ENCODE measurements around the gene SETD2. TPM values are rescaled to one million over a fixed set of nuclear protein-coding genes. Genes with fewer than 3 reads are reported as not detected.

Gene SETD2
- total and polyA plus RNA-seq, 2 donors (not counting 1 experiment from before 2014, with no cell fraction given), result 22.5 to 35.3 TPM

GRCh38 chr3:47009225-47010110, 154.4 kb downstream of the SETD2 start:
- Histone ChIP-seq H3K79me2 (ENCODE audit: control insufficient read depth, insufficient read depth, low read length) (no peaks in the 10 kb centered on the region), H4K20me1 (ENCODE audit: control insufficient read depth, extremely low read depth, insufficient read depth, low read length) (no peaks in the 10 kb centered on the region), H3K4me3 (replicated peaks in 1 of 4; ENCODE audit: control extremely low read depth in 1 of 4, insufficient read depth in 1 of 4, low read depth in 3 of 4, low read length in 4 of 4) (peak overlapping the region; percentile 43 to 58 (median 51)), H3K27ac (ENCODE audit: insufficient read depth, low read length) (peak overlapping the region; percentile 92), H3K36me3 (ENCODE audit: control insufficient read depth, insufficient read depth, low read length) (peaks cover 3% of the 10 kb centered on the region), H3K27me3 (ENCODE audit: control insufficient read depth, insufficient read depth, low read length) (no peaks in the 10 kb centered on the region), H2AFZ (ENCODE audit: low read length) (peak overlapping the region; percentile 81), H3K9ac (ENCODE audit: insufficient read depth, low read length) (peak overlapping the region; percentile 84), H3K9me3 (ENCODE audit: control insufficient read depth, insufficient read depth, low read depth, low read length) (no peaks in the 10 kb centered on the region), H3K4me2 (ENCODE audit: extremely low read depth, insufficient read depth, low read length) (peak overlapping the region; percentile 93), H3K4me1 (ENCODE audit: control insufficient read depth, extremely low read depth, insufficient read depth, low read length) (peaks cover 6% of the 10 kb centered on the region)
- peak; percentile 94 for DNase-seq (ENCODE audit: low read depth in 2 of 2)
- TF ChIP-seq EZH2 (IDR thresholded peaks at IDR 0.05; ENCODE audit: low read length, missing control alignments) (no peak), CTCF (conservative IDR thresholded peaks at IDR 0.05 in 1 of 2, IDR thresholded peaks at IDR 0.05 in 1 of 2; ENCODE audit: low read depth in 1 of 2, low read length in 2 of 2) (no peak)

GRCh38 chr3:47008851-47009224, 155.1 kb downstream of the SETD2 start:
- H3K27ac ChIP-seq (ENCODE audit: insufficient read depth, low read length), result no peak overlapping the region
- no peaks in the 10 kb centered on the region for H3K79me2 ChIP-seq (ENCODE audit: control insufficient read depth, insufficient read depth, low read length)
- peak overlapping the region; percentile 35 to 54 (median 46) for H3K4me3 ChIP-seq (replicated peaks in 1 of 4; ENCODE audit: control extremely low read depth in 1 of 4, insufficient read depth in 1 of 4, low read depth in 3 of 4, low read length in 4 of 4)
- peak overlapping the region; percentile 13 for H3K9ac ChIP-seq (ENCODE audit: insufficient read depth, low read length)
- no peaks in the 10 kb centered on the region for H3K9me3 ChIP-seq (ENCODE audit: control insufficient read depth, insufficient read depth, low read depth, low read length)
- H3K36me3 ChIP-seq (ENCODE audit: control insufficient read depth, insufficient read depth, low read length), result no peaks in the 10 kb centered on the region
- peaks cover 6% of the 10 kb centered on the region for H3K4me1 ChIP-seq (ENCODE audit: control insufficient read depth, extremely low read depth, insufficient read depth, low read length)
- no peak for DNase-seq (ENCODE audit: low read depth in 2 of 2)
- H2AFZ ChIP-seq (ENCODE audit: low read length), result peak overlapping the region; percentile 70
- no peaks in the 10 kb centered on the region for H4K20me1 ChIP-seq (ENCODE audit: control insufficient read depth, extremely low read depth, insufficient read depth, low read length)
- TF ChIP-seq EZH2 (IDR thresholded peaks at IDR 0.05; ENCODE audit: low read length, missing control alignments) (no peak), CTCF (conservative IDR thresholded peaks at IDR 0.05 in 1 of 2, IDR thresholded peaks at IDR 0.05 in 1 of 2; ENCODE audit: low read depth in 1 of 2, low read length in 2 of 2) (no peak)
- no peaks in the 10 kb centered on the region for H3K27me3 ChIP-seq (ENCODE audit: control insufficient read depth, insufficient read depth, low read length)
- H3K4me2 ChIP-seq (ENCODE audit: extremely low read depth, insufficient read depth, low read length), result peak overlapping the region; percentile 40

- no peaks in the 10 kb centered on the region for H4K20me1 ChIP-seq (ENCODE audit: control insufficient read depth, extremely low read depth, insufficient read depth, low read length)
- TF ChIP-seq CTCF (conservative IDR thresholded peaks at IDR 0.05 in 1 of 2, IDR thresholded peaks at IDR 0.05 in 1 of 2; ENCODE audit: low read depth in 1 of 2, low read length in 2 of 2), result no peak
- no peak for TF ChIP-seq EZH2 (IDR thresholded peaks at IDR 0.05; ENCODE audit: low read length, missing control alignments)
- no peak overlapping the region for H3K4me2 ChIP-seq (ENCODE audit: extremely low read depth, insufficient read depth, low read length)
- no peak for DNase-seq (ENCODE audit: low read depth in 2 of 2)
- H3K9ac ChIP-seq (ENCODE audit: insufficient read depth, low read length), result no peak overlapping the region
- no peak overlapping the region for H2AFZ ChIP-seq (ENCODE audit: low read length)
- no peak overlapping the region for H3K27ac ChIP-seq (ENCODE audit: insufficient read depth, low read length)
- no peaks in the 10 kb centered on the region for H3K9me3 ChIP-seq (ENCODE audit: control insufficient read depth, insufficient read depth, low read depth, low read length)
- no peaks in the 10 kb centered on the region for H3K79me2 ChIP-seq (ENCODE audit: control insufficient read depth, insufficient read depth, low read length)
- H3K4me1 ChIP-seq (ENCODE audit: control insufficient read depth, extremely low read depth, insufficient read depth, low read length), result peaks cover 6% of the 10 kb centered on the region
- H3K4me3 ChIP-seq (replicated peaks in 1 of 4; ENCODE audit: control extremely low read depth in 1 of 4, insufficient read depth in 1 of 4, low read depth in 3 of 4, low read length in 4 of 4), result no peak overlapping the region
- no peaks in the 10 kb centered on the region for H3K27me3 ChIP-seq (ENCODE audit: control insufficient read depth, insufficient read depth, low read length)
- no peaks in the 10 kb centered on the region for H3K36me3 ChIP-seq (ENCODE audit: control insufficient read depth, insufficient read depth, low read length)
These were observed 155.6 kb downstream of the SETD2 start for GRCh38 chr3:47008234-47008796.

Data from fibroblast of lung (primary cell).